Measurements from ENCODE around the gene FBXL15.

Gene FBXL15

DNA sequence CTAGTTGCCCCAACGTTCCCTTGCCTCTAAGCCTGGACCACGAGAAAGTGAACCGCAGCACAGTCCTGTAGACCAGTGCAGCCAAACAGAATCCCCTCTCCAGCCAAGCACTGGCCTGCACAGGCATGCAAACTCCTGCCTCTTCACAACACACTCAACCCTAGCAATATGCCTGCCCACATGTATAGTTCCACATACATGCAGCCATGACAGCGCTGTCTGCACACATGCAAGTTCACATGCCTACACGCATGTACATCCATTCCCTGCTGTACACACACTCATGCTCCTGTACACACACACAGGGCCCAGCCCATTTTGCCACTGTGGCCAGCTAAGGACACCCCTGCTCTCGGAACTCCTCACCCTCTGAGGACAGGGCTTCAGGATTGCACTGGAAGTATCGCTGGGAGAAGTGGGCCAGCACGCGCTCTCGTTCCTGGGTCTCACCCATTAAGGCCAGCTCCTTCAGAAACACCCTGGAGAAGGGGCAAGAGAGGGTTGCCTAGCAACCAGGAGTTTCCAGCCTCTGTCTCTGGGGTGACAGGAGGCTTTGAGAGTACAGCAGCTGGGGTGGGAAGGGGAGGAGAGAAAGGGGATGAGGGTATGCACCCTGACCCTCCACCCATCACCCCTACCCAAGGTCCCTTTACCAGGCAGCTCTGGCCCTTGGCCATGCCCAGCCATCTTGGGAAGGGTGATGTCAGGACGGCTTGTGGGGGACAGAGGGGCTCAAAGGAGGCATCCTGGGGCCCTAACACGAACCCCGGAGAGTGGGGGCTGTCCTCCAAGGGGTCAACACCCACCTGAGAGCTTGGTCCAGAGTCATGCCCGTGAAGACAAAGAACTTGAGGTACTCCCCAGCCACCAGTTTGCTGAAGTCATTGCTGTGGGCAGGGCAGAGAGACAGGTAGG, 9.0 kb upstream of the FBXL15 start:
- DNase-seq = no peak

DNA sequence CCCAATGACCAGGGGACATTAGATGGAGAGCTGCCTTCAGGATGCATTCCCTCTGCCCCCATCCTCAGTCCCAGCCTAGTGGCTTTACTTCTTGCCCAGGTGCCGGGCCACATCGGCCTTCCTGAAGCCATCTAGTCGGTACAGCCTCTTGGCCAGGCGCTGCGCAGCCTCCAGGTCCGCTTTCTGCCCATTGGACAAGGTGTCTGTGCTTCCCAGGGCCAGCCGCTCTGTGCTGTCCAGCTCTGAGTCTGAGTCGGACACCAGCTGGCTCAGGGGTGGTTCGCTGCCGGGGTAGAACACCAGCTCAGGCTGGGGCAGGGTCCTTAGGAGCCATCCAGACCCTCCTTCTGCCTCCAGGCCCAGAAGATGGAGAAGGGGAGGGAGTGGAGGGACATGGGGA, 8.3 kb upstream of the FBXL15 start:
- no peak for DNase-seq

DNA sequence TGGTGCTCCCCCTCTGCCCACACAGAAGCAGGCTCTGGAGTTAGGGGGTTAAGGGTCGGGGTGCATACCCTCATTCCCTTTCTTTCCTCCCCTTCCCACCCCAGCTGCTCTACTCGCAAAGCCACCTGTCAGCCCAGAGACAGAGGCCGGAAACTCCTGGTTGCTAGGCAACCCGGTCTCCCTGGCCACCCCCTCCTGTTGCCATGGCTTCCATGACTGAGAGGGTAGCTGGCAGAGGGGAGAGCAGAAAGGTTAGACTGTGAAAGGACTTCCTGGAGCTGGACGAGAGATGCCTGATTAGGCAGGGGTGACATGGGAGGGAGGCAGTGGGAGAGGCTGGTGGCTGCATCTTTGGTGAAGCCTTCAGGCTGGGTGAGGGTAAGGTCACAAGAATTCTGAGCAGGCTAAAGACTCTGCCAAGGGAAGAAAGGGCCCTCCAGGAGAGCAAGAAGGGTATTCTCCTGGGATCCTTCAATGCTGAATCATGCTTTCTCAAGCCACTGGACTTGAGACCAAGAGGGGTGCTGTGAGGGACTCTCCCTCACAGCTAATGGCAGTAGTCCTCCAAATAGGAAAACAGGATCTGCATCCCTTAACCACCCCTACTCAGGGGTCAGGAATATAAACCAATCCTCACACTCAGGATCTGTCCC, 7.5 kb upstream of the FBXL15 start:
- peak; percentile 51 for DNase-seq

DNA sequence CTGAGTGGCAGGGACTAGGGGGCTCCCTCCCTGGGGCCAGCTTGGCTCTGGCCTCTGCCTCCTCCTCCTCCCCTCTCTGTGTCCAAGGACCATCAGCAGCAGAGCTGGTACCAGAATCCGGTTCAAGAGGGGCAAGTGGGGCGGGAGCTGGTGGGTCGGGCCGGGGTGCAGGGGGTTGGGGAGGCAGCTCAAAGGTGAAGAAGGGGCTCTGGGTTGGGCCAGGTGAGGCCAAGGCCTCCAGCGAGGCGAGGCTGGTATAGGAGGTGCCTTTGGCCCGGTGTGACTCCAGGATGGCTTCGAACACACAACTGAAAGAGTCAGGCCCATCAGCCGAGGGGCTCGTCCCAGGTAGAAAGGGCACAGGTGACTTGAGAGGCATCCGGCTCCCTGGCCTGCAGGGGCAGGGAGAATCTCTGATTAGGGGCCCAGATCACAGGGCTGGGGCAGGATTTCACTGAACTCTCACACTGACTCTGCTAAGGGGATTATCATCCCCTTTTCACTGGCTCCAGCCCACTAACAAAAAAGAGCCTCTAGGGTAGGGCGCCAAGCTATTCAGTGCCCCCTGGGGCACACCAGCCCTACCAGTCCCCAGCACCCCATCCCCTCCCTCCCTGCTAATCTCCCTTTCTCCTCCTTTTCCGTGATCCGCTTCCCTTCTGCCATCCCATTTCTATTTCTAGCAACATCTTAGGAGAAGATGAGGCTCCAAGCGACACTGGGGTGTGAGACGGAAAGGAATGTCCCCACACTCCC, 6.7 kb upstream of the FBXL15 start:
- no peak for DNase-seq

DNA sequence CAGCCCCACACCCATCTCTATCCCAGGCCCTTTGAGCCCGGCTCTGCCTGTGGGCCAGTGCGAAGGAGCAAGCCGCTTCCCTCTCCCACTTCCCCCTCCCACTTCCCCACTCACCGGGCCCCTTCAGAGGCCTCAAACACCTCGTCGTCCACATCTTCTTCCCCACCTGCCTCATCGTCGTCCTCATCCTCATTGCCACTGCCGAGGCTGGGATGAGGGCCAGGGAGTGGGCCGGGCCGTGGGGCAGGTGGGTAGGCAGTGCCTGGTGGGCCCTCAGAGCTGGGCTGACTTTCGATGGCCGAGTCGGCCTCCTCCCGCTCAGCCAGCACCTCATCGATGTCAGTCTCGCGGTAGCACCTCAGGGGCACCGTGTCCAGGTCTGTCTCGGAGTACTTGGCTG, 5.9 kb upstream of the FBXL15 start:
- no peak for DNase-seq

DNA sequence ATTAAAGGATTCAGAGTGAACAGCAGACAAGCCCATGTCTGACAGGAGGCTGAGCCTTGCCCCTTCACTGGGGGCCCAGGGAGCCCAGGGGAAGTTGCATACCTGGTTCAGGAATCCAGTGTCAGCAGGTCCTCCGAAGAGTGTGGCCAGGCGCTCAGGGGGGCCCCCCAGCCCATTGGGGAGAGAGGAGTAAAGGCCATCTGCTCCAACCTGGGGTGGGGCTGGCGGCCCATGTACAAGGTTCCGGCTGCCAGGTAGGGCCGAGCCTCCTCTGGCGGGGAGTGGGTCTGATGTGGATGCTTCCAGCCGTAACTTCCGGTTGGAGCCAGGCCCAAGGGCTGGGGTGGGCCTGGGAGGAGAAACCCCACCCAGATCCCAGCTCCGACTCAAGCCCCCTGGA, 4.4 kb upstream of the FBXL15 start:
- no peak for DNase-seq

DNA sequence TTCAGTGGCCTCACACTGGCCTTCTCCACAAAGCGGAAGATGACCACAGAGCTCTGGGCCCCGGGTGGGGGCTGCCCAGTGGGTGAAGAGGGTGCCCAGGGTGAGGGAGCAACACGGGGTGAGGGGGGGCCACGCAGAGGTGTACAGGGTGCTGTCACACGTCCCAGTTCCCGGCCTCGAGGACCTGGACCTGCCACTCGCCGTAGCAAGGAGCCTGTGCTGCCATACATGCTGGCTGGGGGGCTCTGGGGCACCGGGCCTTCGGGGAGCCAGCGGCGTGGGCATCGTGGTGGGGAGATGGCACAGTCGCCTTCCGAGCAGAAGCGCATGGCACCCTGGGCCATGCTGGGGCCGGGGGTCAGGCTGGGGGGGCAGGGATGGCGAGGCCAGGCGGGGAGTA, 3.9 kb upstream of the FBXL15 start:
- DNase-seq = no peak

DNA sequence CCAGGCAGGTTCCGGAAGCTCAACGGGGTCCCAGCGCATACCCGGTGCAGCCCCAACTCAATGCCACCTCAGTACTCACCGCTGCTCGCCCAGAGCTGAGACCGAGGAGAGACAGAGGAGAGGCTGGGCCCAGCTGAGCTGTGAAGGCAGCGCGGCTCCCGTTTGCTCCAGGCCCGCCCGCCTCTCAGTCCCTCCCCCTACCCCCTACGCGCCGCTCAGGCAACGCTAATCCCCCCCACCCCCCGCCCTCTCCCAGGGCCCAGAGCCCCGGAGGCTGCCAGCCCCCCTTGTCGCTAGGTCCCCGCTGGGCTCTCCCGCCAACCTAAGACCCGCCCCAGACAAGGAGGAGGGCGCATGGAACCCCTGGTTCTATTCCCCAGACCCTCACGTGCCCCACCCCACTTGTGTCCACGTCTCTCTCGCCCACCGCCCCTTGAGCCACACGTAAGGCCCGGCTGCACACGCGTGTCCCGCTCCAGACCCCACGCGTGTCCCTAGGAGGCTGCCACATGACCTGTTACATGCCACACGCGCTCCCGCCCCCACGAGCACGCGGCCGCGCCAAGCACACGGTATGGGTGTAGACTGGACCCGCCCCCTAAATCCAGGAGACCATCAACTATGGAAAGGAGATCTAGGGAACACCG, 1.9 kb upstream of the FBXL15 start, which contains the start of gene PSD:
Gene PSD (minus strand): TSS at position 164 of the 647 bp plus-strand sequence. CDS start 1,747 bp downstream, outside the sequence.
- no peak for DNase-seq

DNA sequence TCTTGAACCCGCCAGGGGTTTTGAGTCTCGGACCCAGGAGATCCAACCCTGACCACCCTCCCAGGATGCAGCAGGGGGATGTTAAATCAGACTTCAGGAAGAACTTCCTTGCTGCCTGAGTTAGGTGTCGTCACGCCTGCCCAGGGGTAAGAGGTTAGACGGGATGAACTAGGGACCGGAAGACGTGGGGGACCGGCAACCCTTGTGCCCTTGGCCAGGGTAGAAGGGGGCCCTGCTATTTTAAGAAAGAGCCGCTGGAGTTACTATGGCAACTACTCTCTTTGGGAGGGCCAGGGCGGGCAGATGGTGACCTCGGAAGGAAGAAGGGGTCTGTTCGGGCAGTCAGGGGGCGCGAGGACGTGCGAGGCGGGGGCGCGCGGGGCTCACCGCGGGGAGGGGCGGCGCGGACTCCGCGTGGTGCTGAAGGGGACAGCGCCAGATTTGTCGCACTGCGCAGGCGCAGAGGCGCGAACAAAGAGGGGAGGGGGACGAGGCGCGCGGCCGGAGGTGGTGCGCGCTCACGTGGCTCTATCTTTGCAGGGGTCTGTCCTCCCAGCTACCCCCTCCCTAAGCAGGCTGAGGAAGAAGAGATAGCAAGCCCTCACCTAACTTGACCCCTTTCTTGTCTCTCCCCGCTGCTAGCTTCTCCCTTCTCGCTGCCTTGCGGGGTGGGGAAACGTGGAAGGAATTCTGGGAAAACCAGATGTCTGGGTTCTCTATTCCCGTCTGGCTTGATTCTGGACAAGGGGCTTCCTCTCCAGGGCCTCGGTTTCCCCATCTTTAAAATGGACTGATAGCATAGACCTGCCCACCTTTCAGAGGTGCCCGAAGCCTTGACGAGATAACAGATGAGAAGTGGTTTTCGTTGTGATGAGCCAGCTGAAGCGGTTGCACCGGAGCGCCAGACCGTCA, 1.1 kb upstream of the FBXL15 start:
- DNase-seq = peak; percentile 74 to 77

DNA sequence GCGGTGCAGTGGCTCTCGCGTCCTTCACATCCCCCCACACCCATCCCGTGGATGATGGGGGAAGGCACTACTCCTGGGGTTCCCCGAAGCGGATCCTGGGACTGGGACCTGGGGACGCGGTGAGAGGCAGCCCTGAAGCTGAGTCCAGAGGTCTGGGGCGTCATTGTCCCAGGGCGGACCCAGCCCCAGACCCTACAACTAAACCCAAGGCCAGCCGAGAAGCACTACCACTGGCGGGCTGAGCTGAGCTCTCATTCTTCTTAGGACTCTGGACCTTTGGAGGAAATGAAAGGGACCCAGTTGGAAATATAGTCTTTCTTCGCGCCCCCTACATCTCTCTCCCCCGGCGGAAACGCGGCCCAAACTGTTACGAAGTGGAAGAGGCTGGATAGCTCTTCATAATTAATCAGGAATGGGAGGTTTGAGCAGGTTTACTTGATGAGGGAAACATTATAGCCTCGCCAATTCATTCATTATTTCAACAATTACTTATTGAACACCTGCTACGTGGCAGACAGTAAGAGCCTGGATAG, 389 bp upstream of the FBXL15 start:
- DNase-seq = no peak

DNA sequence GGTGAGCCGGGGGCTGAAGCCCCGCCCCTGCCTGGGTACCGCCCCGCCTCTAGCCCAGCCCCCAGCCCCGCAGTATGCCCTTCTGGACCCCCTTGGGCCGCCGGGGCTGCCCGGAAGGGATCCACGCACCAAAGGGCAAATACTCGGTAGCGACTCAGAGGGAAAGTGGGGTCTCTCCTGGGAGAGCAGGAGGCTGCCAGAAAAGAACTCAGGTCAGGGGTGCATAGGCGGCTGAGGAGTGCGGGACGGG, 796 bp downstream of the FBXL15 start:
- no peak for DNase-seq

DNA sequence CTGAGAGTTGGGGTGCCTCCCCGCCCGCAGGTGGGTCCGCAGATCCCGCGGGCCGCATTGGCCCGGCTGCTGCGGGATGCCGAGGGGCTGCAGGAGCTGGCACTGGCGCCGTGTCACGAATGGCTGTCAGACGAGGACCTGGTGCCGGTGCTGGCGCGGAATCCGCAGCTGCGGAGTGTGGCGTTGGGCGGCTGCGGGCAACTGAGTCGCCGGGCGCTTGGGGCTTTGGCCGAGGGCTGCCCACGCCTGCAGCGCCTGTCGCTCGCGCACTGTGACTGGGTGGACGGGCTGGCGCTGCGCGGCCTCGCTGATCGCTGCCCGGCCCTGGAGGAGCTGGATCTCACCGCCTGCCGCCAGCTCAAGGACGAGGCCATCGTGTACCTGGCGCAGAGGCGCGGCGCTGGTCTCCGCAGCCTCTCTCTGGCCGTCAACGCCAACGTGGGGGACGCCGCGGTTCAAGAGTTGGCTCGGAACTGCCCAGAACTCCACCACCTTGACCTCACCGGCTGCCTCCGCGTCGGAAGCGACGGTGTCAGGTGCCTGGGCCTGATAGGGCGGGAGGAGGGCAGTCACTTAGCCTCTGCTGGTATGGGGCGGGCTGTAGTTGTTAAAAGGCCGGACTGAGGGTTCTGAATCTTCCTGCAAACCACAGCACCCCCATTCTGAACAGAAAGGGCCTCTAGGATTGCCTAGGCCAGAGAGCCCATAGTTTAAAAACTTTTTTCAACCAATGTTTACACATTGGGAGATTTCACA, 1.3 kb downstream of the FBXL15 start:
- DNase-seq = no peak

DNA sequence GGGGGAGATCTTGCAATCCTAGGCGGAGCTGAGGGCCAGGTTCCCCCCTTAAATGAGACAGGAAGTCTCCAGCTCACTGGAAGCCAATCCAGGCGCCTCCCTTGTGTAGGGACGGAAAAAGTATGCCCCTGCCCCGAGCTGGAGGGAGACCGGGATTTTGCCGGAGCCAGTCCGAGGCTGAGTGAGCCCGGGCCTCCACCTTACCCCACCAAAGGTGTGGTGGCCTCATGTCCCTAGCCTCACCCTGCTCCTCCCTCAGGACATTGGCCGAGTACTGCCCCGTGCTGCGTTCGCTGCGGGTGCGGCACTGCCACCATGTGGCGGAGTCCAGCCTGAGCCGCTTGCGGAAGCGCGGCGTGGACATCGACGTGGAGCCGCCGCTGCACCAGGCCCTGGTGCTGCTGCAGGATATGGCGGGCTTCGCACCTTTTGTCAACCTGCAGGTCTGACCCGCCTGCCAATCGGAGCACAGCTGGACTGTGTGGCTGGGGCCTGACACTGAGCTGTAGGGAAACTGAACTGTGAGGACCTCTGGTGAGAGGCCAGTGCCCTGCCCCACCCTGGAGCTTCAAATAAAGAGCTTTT, 2.0 kb downstream of the FBXL15 start:
- DNase-seq = peak in 1 of 2 donors; percentile 69

DNA sequence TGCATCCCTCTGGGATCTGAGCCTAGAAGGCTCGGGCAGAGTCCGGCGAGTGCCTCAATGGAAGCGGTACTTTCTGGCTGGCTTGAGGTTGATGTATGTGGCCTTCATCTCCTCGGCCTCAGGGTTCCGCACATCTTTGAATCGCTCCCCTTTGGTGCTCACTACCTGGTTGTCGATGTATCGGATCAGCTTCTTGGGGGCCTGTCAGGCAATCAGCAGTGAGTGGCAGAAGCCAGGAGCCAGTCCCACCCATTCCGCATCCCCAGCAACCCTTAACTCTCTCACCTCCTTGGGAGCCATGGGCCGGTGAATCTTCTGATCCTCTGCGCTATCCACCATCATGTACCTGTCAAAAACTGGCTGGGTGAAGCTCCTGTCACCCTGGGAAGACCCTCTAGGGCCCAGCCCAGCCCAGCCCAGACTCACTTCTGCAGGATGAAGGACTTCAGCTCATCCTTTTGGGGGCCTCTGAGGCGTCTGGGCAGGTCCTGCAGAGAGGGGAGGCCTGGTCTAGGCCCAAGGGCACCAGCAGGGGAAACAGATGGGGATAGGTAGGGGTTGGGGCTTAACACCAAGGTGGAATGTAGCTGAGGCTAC, 2.8 kb downstream of the FBXL15 start:
- no peak for DNase-seq

DNA sequence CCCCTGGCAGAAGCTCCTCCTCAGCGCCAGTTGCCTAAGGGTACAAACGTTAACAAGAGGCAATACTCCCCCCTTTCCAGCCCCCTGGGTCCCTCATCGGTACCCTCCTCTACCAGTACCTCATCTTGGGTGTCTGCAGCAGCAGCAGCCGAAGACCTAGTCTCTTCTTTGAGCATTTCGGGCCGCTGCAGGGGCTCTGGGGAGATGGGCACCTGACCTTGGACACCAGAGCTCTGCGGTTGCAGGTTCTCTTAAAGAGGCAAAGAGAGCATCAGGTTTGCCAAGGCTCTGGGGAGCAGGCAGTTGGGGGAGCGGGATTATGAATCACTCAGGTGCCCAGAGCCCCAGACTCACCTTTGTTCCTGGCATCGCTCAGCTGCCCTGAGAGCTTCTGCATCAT, 3.5 kb downstream of the FBXL15 start:
- DNase-seq = no peak

DNA sequence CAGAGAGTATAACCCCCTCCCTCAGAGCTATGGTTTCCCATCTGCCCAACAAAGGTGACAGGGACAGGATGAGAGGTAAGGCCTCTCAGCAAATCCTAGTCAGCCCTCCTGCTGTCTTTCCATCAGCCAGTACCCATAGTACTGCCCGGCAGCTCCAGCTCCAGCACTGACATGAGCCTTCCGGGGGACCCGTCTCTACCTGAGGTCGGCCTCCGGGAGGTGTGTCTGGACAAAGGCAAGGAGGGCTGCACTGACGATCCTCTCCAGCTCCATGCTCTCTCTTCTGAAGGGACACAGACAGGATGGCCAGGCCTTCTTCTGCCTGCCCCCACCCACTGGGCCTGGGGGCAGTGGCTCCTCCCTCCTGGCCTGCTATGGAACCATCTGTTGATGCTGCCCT, 4.3 kb downstream of the FBXL15 start:
- no peak for DNase-seq

DNA sequence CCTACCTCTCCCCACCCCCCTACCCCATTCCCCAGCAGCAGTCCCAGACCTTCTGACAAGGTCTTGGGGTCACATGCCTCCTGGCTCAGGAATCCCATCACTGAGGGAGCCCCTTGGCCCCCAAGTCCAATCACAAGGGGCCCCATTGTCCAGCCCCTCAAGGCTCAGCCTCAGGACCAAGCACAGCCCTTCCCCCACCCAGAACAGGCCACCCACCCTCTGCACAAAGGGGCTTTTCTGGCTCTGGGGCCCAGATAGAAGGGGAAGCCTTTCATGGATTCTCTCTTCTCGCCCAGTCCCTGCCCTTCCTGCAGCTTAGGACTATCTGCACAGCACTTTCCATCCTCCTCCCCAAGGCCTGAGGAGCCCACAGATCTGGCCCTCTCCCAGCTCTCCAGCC, 4.8 kb downstream of the FBXL15 start:
- no peak for DNase-seq

DNA sequence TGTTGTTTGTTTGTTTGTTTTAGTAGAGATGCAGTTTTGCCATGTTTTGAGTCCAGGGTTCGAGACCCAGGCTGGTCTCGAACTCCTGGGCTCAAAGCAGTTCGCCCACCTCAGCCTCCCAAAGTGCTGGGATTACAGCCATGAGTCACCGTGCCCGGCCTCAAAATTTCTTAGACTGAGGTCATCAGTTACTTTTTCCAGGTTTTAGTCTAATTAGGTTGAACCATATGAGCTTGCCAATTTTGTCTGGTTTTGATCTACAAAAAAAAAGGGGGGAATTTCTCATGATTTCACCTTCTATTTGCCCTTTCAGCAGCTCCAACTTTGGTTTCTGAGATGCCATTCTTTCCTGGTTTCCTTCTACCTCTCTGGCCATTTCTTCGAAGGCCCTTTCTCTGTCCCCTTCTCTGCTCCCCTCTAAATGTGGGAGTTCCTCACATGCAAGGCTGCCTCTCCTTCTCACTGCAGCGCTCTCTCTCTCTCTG, 6.2 kb downstream of the FBXL15 start:
- DNase-seq = no peak

DNA sequence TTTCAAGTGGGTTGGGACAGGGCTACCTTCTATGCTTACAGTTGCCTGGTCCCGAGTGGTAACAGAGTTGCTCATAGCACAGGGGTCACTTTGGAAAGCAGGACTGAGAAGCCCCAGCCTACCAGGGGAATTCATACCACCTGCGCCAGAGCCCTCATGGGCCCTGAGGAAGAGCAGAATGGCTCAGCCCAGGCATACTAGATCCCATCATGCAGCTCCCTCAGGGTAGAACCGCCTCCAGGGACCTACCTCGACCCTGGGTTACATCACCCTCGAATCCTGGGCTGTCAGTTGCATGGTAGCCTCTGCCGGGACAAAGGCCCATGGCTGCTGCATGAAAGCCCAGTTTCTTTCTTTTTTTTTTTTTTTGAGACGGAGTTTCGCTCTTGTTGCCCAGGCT, 8.8 kb downstream of the FBXL15 start:
- DNase-seq = no peak

DNA sequence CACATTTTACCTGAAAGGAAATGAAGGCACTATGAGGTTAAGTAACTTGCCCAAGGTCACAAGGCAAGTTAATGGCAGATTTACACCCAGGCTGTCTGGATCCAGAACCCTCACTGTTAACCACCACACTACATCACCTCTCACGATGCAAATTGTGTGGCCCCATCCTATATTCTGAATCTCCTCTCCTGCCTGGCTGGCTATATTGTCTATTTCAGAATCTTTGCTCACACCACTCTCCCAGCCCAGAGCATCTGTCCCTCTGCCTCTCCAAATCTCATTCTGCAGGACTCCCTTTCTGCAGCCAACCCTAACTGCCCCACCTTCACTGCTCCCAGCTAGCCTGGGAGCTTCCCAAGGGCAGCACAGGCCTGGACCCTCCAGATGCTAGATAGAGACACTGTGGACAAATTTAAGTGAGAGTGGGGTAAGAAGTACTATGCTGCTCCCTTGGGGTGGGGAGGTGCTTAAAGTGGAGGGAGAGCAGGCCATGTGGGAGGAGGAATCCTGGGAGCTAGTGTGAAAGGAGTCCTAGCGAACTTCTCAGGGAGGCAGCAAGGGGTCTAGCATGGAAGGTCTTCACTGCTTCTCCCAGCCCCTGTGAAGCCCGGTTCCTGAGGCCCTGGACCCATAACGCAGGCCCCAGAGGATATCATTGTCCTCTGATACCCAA, 11.0 kb downstream of the FBXL15 start:
- DNase-seq = no peak

Measured in stimulated activated CD4-positive, alpha-beta T cell treated with anti-CD3 and anti-CD28 coated beads, Interleukin-2, amount 100 ng/mL, for 24 hours (primary cell).